Measurements from ENCODE around the gene BST2.
"Not testable (repeated sequence)": the region's sequence is repeated elsewhere in the genome, so short reads cannot be mapped to it uniquely, and the experiment has no call there.

Gene BST2

GRCh38 chr19:17389957-17390664 lies 15.3 kb downstream of the BST2 start:
- DNase-seq (ENCODE audit: low read depth, low spot score), result no peak

GRCh38 chr19:17389288-17389687 lies 16.1 kb downstream of the BST2 start:
- DNase-seq (ENCODE audit: low read depth, low spot score), result no peak

GRCh38 chr19:17385878-17386611 lies 19.4 kb downstream of the BST2 start:
- peak; percentile 93 for DNase-seq (ENCODE audit: low read depth, low spot score)

GRCh38 chr19:17380426-17381138 lies 24.8 kb downstream of the BST2 start:
- no peak for DNase-seq (ENCODE audit: low read depth, low spot score)

GRCh38 chr19:17379221-17379631 lies 26.2 kb downstream of the BST2 start:
- peak; percentile 97 for DNase-seq (ENCODE audit: low read depth, low spot score)

GRCh38 chr19:17378271-17378670 lies 27.2 kb downstream of the BST2 start:
- DNase-seq (ENCODE audit: low read depth, low spot score), result no peak

- DNase-seq (ENCODE audit: low read depth, low spot score), result no peak
Measured at GRCh38 chr19:17376935-17377600, 28.4 kb downstream of the BST2 start, which contains the start of gene PLVAP. PLVAP (minus strand) TSS chr19:17377342; CDS start chr19:17377288, 54 bp downstream.

- DNase-seq (ENCODE audit: low read depth, low spot score), result no peak
Measured at GRCh38 chr19:17370026-17370587, 35.3 kb downstream of the BST2 start.

GRCh38 chr19:17365361-17365760 lies 40.1 kb downstream of the BST2 start:
- DNase-seq (ENCODE audit: low read depth, low spot score), result no peak

- DNase-seq (ENCODE audit: low read depth, low spot score), result not testable (repeated sequence)
Measured at GRCh38 chr19:17363852-17364605, 41.4 kb downstream of the BST2 start.

GRCh38 chr19:17359905-17360800 lies 45.3 kb downstream of the BST2 start:
- no peak for DNase-seq (ENCODE audit: low read depth, low spot score)

GRCh38 chr19:17358395-17358794 lies 47.0 kb downstream of the BST2 start:
- no peak for DNase-seq (ENCODE audit: low read depth, low spot score)

GRCh38 chr19:17357724-17358123 lies 47.7 kb downstream of the BST2 start:
- DNase-seq (ENCODE audit: low read depth, low spot score), result no peak

GRCh38 chr19:17357078-17357666 lies 48.3 kb downstream of the BST2 start:
- DNase-seq (ENCODE audit: low read depth, low spot score), result no peak

GRCh38 chr19:17353386-17353785 lies 52.0 kb downstream of the BST2 start:
- no peak for DNase-seq (ENCODE audit: low read depth, low spot score)

Measured in ELF-1 (cell line).